IMR-90 (cell line): ENCODE data around the gene SLC36A2. TPM values are rescaled to one million over a fixed set of nuclear protein-coding genes. Genes with fewer than 3 reads are reported as not detected.

Source experiments
- ATAC-seq: fragments of 200-7000 bp; cut with Tn5 transposase; 2 replicates; pipeline ENCODE4 v1.9.1; 2020; ENCODE audit warnings: low read depth, mild to moderate bottlenecking, moderate library complexity
- BruUV-seq: library from RNA; stranded (reverse); fragments of 400-500 nt; replicated peaks from 2 replicates; lab custom pipeline; 2021; lab: Mats Ljungman, UMichigan
- CTCF ChIA-PET: fragments of 300-600 bp; formaldehyde crosslinking; extraction: SDS; loops from one replicate; lab custom pipeline; 2021; ENCODE audit warnings: antibody characterized with exemption; lab: Yijun Ruan, JAX
- POLR2A ChIA-PET: fragments of 300-600 bp; sonication (Branson Sonifier 250); formaldehyde crosslinking; loops from one replicate; lab custom pipeline; 2022; ENCODE audit warnings: antibody characterized with exemption; ENCODE audit not compliant: unreplicated experiment; lab: Charles Lee
- DNase-seq: peaks from one replicate; pipeline ENCODE4 v3.0.0; 2013
- H2AFZ ChIP-seq: replicated peaks from 2 replicates; pipeline ENCODE3; 2013; ENCODE audit warnings: low read length, mild to moderate bottlenecking; ENCODE audit not compliant: poor library complexity
- H2AK5ac ChIP-seq: 2 replicates; pipeline ENCODE4 v1.6.1; 2013; ENCODE audit warnings: low read depth, low read length, inconsistent platforms
- H2AK9ac ChIP-seq: replicated peaks from 2 replicates; pipeline ENCODE3; 2013; ENCODE audit warnings: mild to moderate bottlenecking, low read depth, low read length, moderate library complexity; ENCODE audit not compliant: poor library complexity
- H2BK120ac ChIP-seq: 2 replicates; pipeline ENCODE4 v1.6.1; 2013; ENCODE audit warnings: low read depth, low read length, inconsistent platforms
- H2BK15ac ChIP-seq: 3 replicates; pipeline ENCODE4 v1.6.1; 2013; ENCODE audit warnings: low read depth, low read length, inconsistent platforms
- H2BK20ac ChIP-seq: 2 replicates; pipeline ENCODE4 v1.6.1; 2013; ENCODE audit warnings: low read depth, mild to moderate bottlenecking, inconsistent platforms, low read length, moderate library complexity
- H2BK5ac ChIP-seq: 2 replicates; pipeline ENCODE4 v1.6.1; 2013; ENCODE audit warnings: mild to moderate bottlenecking, low read depth, low read length, inconsistent platforms; ENCODE audit not compliant: poor library complexity, severe bottlenecking
- H3K14ac ChIP-seq: replicated peaks from 2 replicates; pipeline ENCODE4 v1.6.1; 2013; ENCODE audit warnings: low read depth, low read length, inconsistent platforms
- H3K18ac ChIP-seq: 2 replicates; pipeline ENCODE4 v1.6.1; 2013; ENCODE audit warnings: low read depth, low read length, control low read depth
- H3K23ac ChIP-seq: 2 replicates; pipeline ENCODE4 v1.6.1; 2013; ENCODE audit warnings: low read depth, low read length, inconsistent platforms
- H3K27ac ChIP-seq: 2 replicates; pipeline ENCODE4 v1.5.1; 2013; ENCODE audit warnings: mild to moderate bottlenecking, control low read depth, low read length; ENCODE audit not compliant: insufficient read depth
- H3K27me3 ChIP-seq: 2 replicates; pipeline ENCODE4 v1.6.1; 2013; ENCODE audit warnings: low read length; ENCODE audit not compliant: control insufficient read depth, insufficient read depth
- H3K36me3 ChIP-seq: 2 replicates; pipeline ENCODE4 v1.6.1; 2013; ENCODE audit warnings: low read length, mixed read lengths; ENCODE audit not compliant: control insufficient read depth, insufficient read depth
- H3K4ac ChIP-seq: 2 replicates; pipeline ENCODE4 v1.6.1; 2013; ENCODE audit warnings: low read depth, low read length, inconsistent platforms
- H3K4me1 ChIP-seq: 2 replicates; pipeline ENCODE4 v1.6.1; 2013; ENCODE audit warnings: low read length, mixed read lengths; ENCODE audit not compliant: control insufficient read depth, insufficient read depth
- H3K4me2 ChIP-seq: 2 replicates; pipeline ENCODE4 v1.6.1; 2013; ENCODE audit warnings: low read depth, mild to moderate bottlenecking, control low read depth, low read length, moderate library complexity
- H3K4me3 ChIP-seq: 2 replicates; pipeline ENCODE4 v1.5.1; 2013; ENCODE audit warnings: low read depth, mild to moderate bottlenecking, control low read depth, low read length, moderate library complexity; ENCODE audit not compliant: insufficient read depth
- H3K56ac ChIP-seq: 2 replicates; pipeline ENCODE4 v1.6.1; 2013; ENCODE audit warnings: low read length, inconsistent platforms; ENCODE audit not compliant: insufficient read depth; ENCODE audit errors: extremely low read depth
- H3K79me1 ChIP-seq, 2 experiments: 2 replicates each; pipeline ENCODE4 v1.6.1; 2013; ENCODE audit warnings: low read length in 2 of 2, inconsistent platforms in 1 of 2, low read depth in 1 of 2
- H3K9ac ChIP-seq: 2 replicates; pipeline ENCODE4 v1.6.1; 2013; ENCODE audit warnings: low read depth, low read length, control low read depth
- H3K9me1 ChIP-seq: 2 replicates; pipeline ENCODE4 v1.6.1; 2013; ENCODE audit warnings: low read length, inconsistent platforms; ENCODE audit not compliant: insufficient read depth
- H3K9me3 ChIP-seq: 2 replicates; pipeline ENCODE4 v1.6.1; 2013; ENCODE audit warnings: low read length; ENCODE audit not compliant: control insufficient read depth, insufficient read depth
- H4K20me1 ChIP-seq: 2 replicates; pipeline ENCODE4 v1.6.1; 2013; ENCODE audit warnings: low read length, inconsistent platforms; ENCODE audit not compliant: insufficient read depth
- H4K5ac ChIP-seq: 2 replicates; pipeline ENCODE4 v1.6.1; 2013; ENCODE audit warnings: mild to moderate bottlenecking, low read depth, low read length, control low read depth
- H4K8ac ChIP-seq, 2 experiments: 2 replicates each; pipeline ENCODE4 v1.6.1; 2013; ENCODE audit warnings: low read depth in 2 of 2, low read length in 2 of 2, control low read depth in 1 of 2, inconsistent platforms in 1 of 2
- H4K91ac ChIP-seq: 2 replicates; pipeline ENCODE4 v1.6.1; 2013; ENCODE audit warnings: low read depth, low read length, inconsistent platforms; ENCODE audit not compliant: insufficient read depth
- CHD1 ChIP-seq: IDR thresholded peaks from 2 replicates; pipeline ENCODE4 v1.6.1; 2012; ENCODE audit warnings: low read depth, low read length, improper control_type of control experiment
- ELK1 ChIP-seq: fragments of 150-350 bp; IDR thresholded peaks from 2 replicates; pipeline ENCODE4 v1.6.1; 2016; ENCODE audit warnings: low read depth, mild to moderate bottlenecking, low read length, moderate library complexity, borderline replicate concordance
- MAZ ChIP-seq: IDR thresholded peaks from 2 replicates; pipeline ENCODE4 v1.6.1; 2012; ENCODE audit warnings: low read depth, mild to moderate bottlenecking, low read length, improper control_type of control experiment, moderate library complexity, borderline replicate concordance
- MXI1 ChIP-seq: IDR thresholded peaks from 2 replicates; pipeline ENCODE4 v1.6.1; 2012; ENCODE audit warnings: low read depth, mild to moderate bottlenecking, low read length, moderate library complexity, borderline replicate concordance
- RFX5 ChIP-seq: IDR thresholded peaks from 2 replicates; pipeline ENCODE4 v1.8.0; 2012; ENCODE audit warnings: low read depth, mild to moderate bottlenecking, low read length, moderate library complexity
- SMC3 ChIP-seq: fragments of 150-350 bp; IDR thresholded peaks from 2 replicates; pipeline ENCODE4 v1.6.1; 2016; ENCODE audit warnings: low read depth, mild to moderate bottlenecking, antibody characterized with exemption, low read length, moderate library complexity
- WGBS, 2 experiments: methylation state at CpG; one replicate each; pipeline versions ENCODE4 v1.1.5 to v1.1.7; 2013; ENCODE audit warnings: missing lambda C conversion rate in 2 of 2; ENCODE audit not compliant: insufficient read length in 1 of 2; ENCODE audit errors: extremely low coverage in 2 of 2; 5-methylcytosine and 5-hydroxymethylcytosine counted together
- dilution Hi-C: fragments of 300-500 bp; cut with HindIII; formaldehyde crosslinking; loops from one replicate; pipeline ENCODE4 v1.14.3; 2018; ENCODE audit warnings: low sequenced_read_pairs; ENCODE audit not compliant: unreplicated experiment
- in situ Hi-C: fragments of 300-500 bp; cut with MboI; formaldehyde crosslinking; loops from 3 replicates; pipeline ENCODE4 v1.14.3; 2019; ENCODE audit warnings: low sequenced_read_pairs, inconsistent platforms, mixed read lengths
- intact Hi-C: fragments of 100-400 bp; cut with micrococcal nuclease; formaldehyde crosslinking; loops from 2 replicates; pipeline ENCODE4 v1.10.0; 2022
- polyA plus RNA-seq, 3 experiments: library from polyadenylated mRNA; depleted of rRNA; stranded (reverse); fragments of >200 nt; gene quantifications; 2 replicates each; pipeline ENCODE4 v1.2.3, GENCODE V29; 2012; ENCODE audit warnings: low replicate concordance in 1 of 3
- total RNA-seq: library from RNA; depleted of rRNA; stranded (reverse); fragments of >200 nt; gene quantifications from 2 replicates; pipeline ENCODE4 v1.2.3, GENCODE V29; 2012

SLC36A2 gene
- total and polyA plus RNA-seq, 2 of the 4 experiments (the other 2 are of a cell fraction): not detected

GRCh38 chr5:151296974-151297373, 50.4 kb downstream of the SLC36A2 start:
- no peak overlapping the region for H4K91ac ChIP-seq
- no peak overlapping the region for H3K4ac ChIP-seq
- no peak for DNase-seq
- no peaks in the 10 kb centered on the region for H3K9me3 ChIP-seq
- H2AK9ac ChIP-seq: no peak overlapping the region
- no peaks in the 10 kb centered on the region for H4K20me1 ChIP-seq
- ChIA-PET CTCF (no interaction called here), POLR2A (no interaction called here)
- dilution Hi-C loops (no loop called here), intact Hi-C loops (no loop called here), in situ Hi-C loops (no loop called here)
- no peaks in the 10 kb centered on the region for H3K9me1 ChIP-seq
- no peak for TF ChIP-seq MAZ
- TF ChIP-seq MXI1: no peak
- TF ChIP-seq CHD1: no peak
- TF ChIP-seq ELK1: no peak
- TF ChIP-seq SMC3: no peak
- TF ChIP-seq RFX5: no peak
- no peak overlapping the region for H3K4me2 ChIP-seq
- no peak overlapping the region for H3K27ac ChIP-seq
- no peak overlapping the region for H3K4me3 ChIP-seq
- no peak overlapping the region for H2BK15ac ChIP-seq
- no peak overlapping the region for H3K56ac ChIP-seq
- peaks cover 9% of the 10 kb centered on the region for H3K27me3 ChIP-seq
- H4K8ac ChIP-seq: no peak overlapping the region
- H3K23ac ChIP-seq: no peak overlapping the region
- no peak overlapping the region for H2AFZ ChIP-seq
- no peak overlapping the region for H2BK20ac ChIP-seq
- H3K79me1 ChIP-seq: no peaks in the 10 kb centered on the region
- no peak overlapping the region for H3K14ac ChIP-seq
- H2AK5ac ChIP-seq: no peak overlapping the region
- no CpG with 5 or more reads among the region's 2 CpGs for WGBS, 2 experiments
- no peak overlapping the region for H4K5ac ChIP-seq
- BruUV-seq: no TSS peak
- no peak overlapping the region for H3K9ac ChIP-seq
- H2BK5ac ChIP-seq: no peak overlapping the region
- no peaks in the 10 kb centered on the region for H3K4me1 ChIP-seq
- H2BK120ac ChIP-seq: no peak overlapping the region
- no peaks in the 10 kb centered on the region for H3K36me3 ChIP-seq
- ATAC-seq: no peak
- H3K18ac ChIP-seq: no peak overlapping the region
